Smooth muscle cell (in vitro differentiated cells): Measurements from ENCODE around the gene CCR2. TPM values are rescaled to one million over a fixed set of nuclear protein-coding genes. Genes with fewer than 3 reads are reported as not detected.

Experiments used
- DNase-seq: peaks from one replicate; lab custom pipeline; 2025; ENCODE audit not compliant: unreplicated experiment; lab: John Stamatoyannopoulos, UW
- H2AFZ ChIP-seq: fragments of 200-600 bp; sonication (generic); 2 replicates; pipeline ENCODE4 v1.6.0; 2016; ENCODE audit warnings: antibody characterized with exemption, low read depth, mild to moderate bottlenecking
- H3F3A ChIP-seq: fragments of 200-600 bp; sonication (generic); 2 replicates; pipeline ENCODE4 v1.6.0; 2017; ENCODE audit warnings: antibody characterized with exemption, low read depth
- H3K27ac ChIP-seq: fragments of 200-600 bp; sonication (generic); 2 replicates; pipeline ENCODE4 v1.5.1; 2016; ENCODE audit warnings: low read depth, mild to moderate bottlenecking
- H3K27me3 ChIP-seq: fragments of 200-600 bp; sonication (generic); 2 replicates; pipeline ENCODE4 v1.6.1; 2016; ENCODE audit warnings: low read depth, mild to moderate bottlenecking
- H3K36me3 ChIP-seq: fragments of 200-600 bp; sonication (generic); 2 replicates; pipeline ENCODE4 v1.5.1; 2016; ENCODE audit warnings: low read depth
- H3K4me1 ChIP-seq: fragments of 200-600 bp; sonication (generic); 2 replicates; pipeline ENCODE4 v1.5.1; 2016; ENCODE audit warnings: low read depth
- H3K4me2 ChIP-seq: fragments of 200-600 bp; sonication (generic); 2 replicates; pipeline ENCODE4 v1.6.0; 2016; ENCODE audit warnings: mild to moderate bottlenecking
- H3K4me3 ChIP-seq: fragments of 200-600 bp; sonication (generic); 2 replicates; pipeline ENCODE4 v1.5.1; 2016; ENCODE audit warnings: mild to moderate bottlenecking
- H3K79me2 ChIP-seq: fragments of 200-600 bp; sonication (generic); 2 replicates; pipeline ENCODE4 v1.6.0; 2016; ENCODE audit warnings: low read depth, mild to moderate bottlenecking
- H3K9ac ChIP-seq: fragments of 200-600 bp; sonication (generic); 2 replicates; pipeline ENCODE4 v1.6.0; 2016; ENCODE audit warnings: low read depth
- H3K9me3 ChIP-seq: fragments of 200-600 bp; sonication (generic); replicated peaks from 2 replicates; pipeline ENCODE4 v1.5.1; 2016; ENCODE audit warnings: low read depth
- H4K20me1 ChIP-seq: fragments of 200-600 bp; sonication (generic); 2 replicates; pipeline ENCODE4 v1.6.0; 2016; ENCODE audit warnings: low read depth
- CTCF ChIP-seq: fragments of 200-600 bp; sonication (generic); IDR thresholded peaks from 2 replicates; pipeline ENCODE4 v1.5.1; 2017; ENCODE audit warnings: borderline replicate concordance, mild to moderate bottlenecking, antibody characterized with exemption; ENCODE audit not compliant: insufficient read depth, poor library complexity, severe bottlenecking
- WGBS: methylation state at CpG from one replicate; pipeline ENCODE4 v1.1.7; 2016; ENCODE audit warnings: low lambda C conversion rate; 5-methylcytosine and 5-hydroxymethylcytosine counted together
- polyA plus RNA-seq: library from polyadenylated mRNA; unstranded; fragments of >200 nt; fragmentation: Nextera tagmentation; extraction: Ambion mirVana; gene quantifications from 2 replicates; pipeline ENCODE4 v1.2.1, GENCODE V29; 2016
- total RNA-seq: library from RNA; depleted of rRNA; stranded (reverse); fragments of >200 nt; gene quantifications from 2 replicates; pipeline ENCODE4 v1.2.3, GENCODE V29; 2014

Gene CCR2
- total and polyA plus RNA-seq, 2 experiments from 2014 or later = not detected

- no peaks in the 10 kb centered on the region for H3K27me3 ChIP-seq
- no peak overlapping the region for H3K9ac ChIP-seq
- no peaks in the 10 kb centered on the region for H3K79me2 ChIP-seq
- H3K9me3 ChIP-seq = no peaks in the 10 kb centered on the region
- no peak overlapping the region for H3K4me2 ChIP-seq
- H4K20me1 ChIP-seq = no peaks in the 10 kb centered on the region
- no peak for DNase-seq
- no peaks in the 10 kb centered on the region for H3F3A ChIP-seq
- no peak overlapping the region for H3K4me3 ChIP-seq
- no peak overlapping the region for H3K27ac ChIP-seq
- no peak for TF ChIP-seq CTCF
- H3K36me3 ChIP-seq = no peaks in the 10 kb centered on the region
- no peaks in the 10 kb centered on the region for H3K4me1 ChIP-seq
- H2AFZ ChIP-seq = no peak overlapping the region
Measured at GRCh38 chr3:46314517-46314916, 39.4 kb upstream of the CCR2 start.

GRCh38 chr3:46316206-46316605 lies 37.7 kb upstream of the CCR2 start:
- Histone ChIP-seq H3K9ac (no peak overlapping the region), H3F3A (no peaks in the 10 kb centered on the region), H3K4me2 (no peak overlapping the region), H3K4me1 (no peaks in the 10 kb centered on the region), H3K79me2 (no peaks in the 10 kb centered on the region), H3K27ac (no peak overlapping the region), H3K36me3 (no peaks in the 10 kb centered on the region), H2AFZ (no peak overlapping the region), H3K4me3 (no peak overlapping the region), H3K9me3 (no peaks in the 10 kb centered on the region), H4K20me1 (no peaks in the 10 kb centered on the region), H3K27me3 (peaks cover under 1% of the 10 kb centered on the region)
- no peak for DNase-seq
- no peak for TF ChIP-seq CTCF

GRCh38 chr3:46318207-46318927 lies 35.5 kb upstream of the CCR2 start:
- H3K9ac ChIP-seq = no peak overlapping the region
- H3K9me3 ChIP-seq = no peaks in the 10 kb centered on the region
- H3K27me3 ChIP-seq = peaks cover 21% of the 10 kb centered on the region
- no peaks in the 10 kb centered on the region for H4K20me1 ChIP-seq
- no peaks in the 10 kb centered on the region for H3K79me2 ChIP-seq
- WGBS = 86% methylated on average over 3 of the region's 3 CpGs
- no peak overlapping the region for H3K4me2 ChIP-seq
- no peak for TF ChIP-seq CTCF
- no peaks in the 10 kb centered on the region for H3K4me1 ChIP-seq
- no peak overlapping the region for H3K27ac ChIP-seq
- no peak overlapping the region for H3K4me3 ChIP-seq
- H3K36me3 ChIP-seq = no peaks in the 10 kb centered on the region
- H2AFZ ChIP-seq = no peak overlapping the region
- H3F3A ChIP-seq = no peaks in the 10 kb centered on the region
- DNase-seq = no peak

GRCh38 chr3:46321461-46322104 lies 32.3 kb upstream of the CCR2 start:
- TF ChIP-seq CTCF = no peak
- Histone ChIP-seq H3K9me3 (no peaks in the 10 kb centered on the region), H3K27ac (no peak overlapping the region), H2AFZ (no peak overlapping the region), H3K9ac (no peak overlapping the region), H3F3A (no peaks in the 10 kb centered on the region), H4K20me1 (no peaks in the 10 kb centered on the region), H3K79me2 (no peaks in the 10 kb centered on the region), H3K4me3 (no peak overlapping the region), H3K4me2 (no peak overlapping the region), H3K4me1 (no peaks in the 10 kb centered on the region), H3K27me3 (peaks cover 28% of the 10 kb centered on the region), H3K36me3 (no peaks in the 10 kb centered on the region)
- WGBS = 92% methylated on average over 1 of the region's 1 CpG
- no peak for DNase-seq
